GM12892 (cell line): ENCODE data around the gene C9orf153.

ENCODE experiments used
- POLR2A ChIP-seq: IDR thresholded peaks from 2 replicates; pipeline ENCODE4 v1.6.1; 2011; ENCODE audit warnings: low read depth, low read length, control low read depth
- POLR2AphosphoS5 ChIP-seq: IDR thresholded peaks from 2 replicates; pipeline ENCODE4 v1.6.1; 2011; ENCODE audit warnings: low read depth, low read length, control low read depth
- TAF1 ChIP-seq: IDR thresholded peaks from 2 replicates; pipeline ENCODE4 v1.6.1; 2011; ENCODE audit warnings: low read depth, mild to moderate bottlenecking, control low read depth, low read length, borderline replicate concordance

GRCh38 chr9:86252870-86253269, 6.6 kb downstream of the C9orf153 start:
- TF ChIP-seq POLR2A: no peak
- TF ChIP-seq POLR2AphosphoS5: no peak
- no peak for TF ChIP-seq TAF1
